Measurements from ENCODE around the gene ATP6V0A1.

GRCh38 chr17:42410319-42410685, 48.4 kb upstream of the ATP6V0A1 start:
- TF ChIP-seq CTCF (IDR thresholded peaks at IDR 0.05) (no peak), POLR2AphosphoS5 (IDR thresholded peaks at IDR 0.05) (no peak), POLR2A (IDR thresholded peaks at IDR 0.05) (no peak)
